Activated CD4-positive, alpha-beta memory T cell treated with anti-CD3 and anti-CD28 coated beads, Interleukin-2, amount 10 ng/mL, durations not matched to agents 7 days and 5 days (primary cell): ENCODE results near the gene CXCL13. TPM values are rescaled to one million over a fixed set of nuclear protein-coding genes. Genes with fewer than 3 reads are reported as not detected.

Experiments
- CTCF ChIA-PET: fragments of 350-600 bp; sonication (Branson Sonifier 250); formaldehyde crosslinking; loops from one replicate; lab custom pipeline; 2021; ENCODE audit warnings: antibody characterized with exemption, inconsistent platforms; lab: Charles Lee
- POLR2A ChIA-PET: fragments of 350-600 bp; sonication (Branson Sonifier 250); formaldehyde crosslinking; loops from one replicate; lab custom pipeline; 2021; ENCODE audit warnings: antibody characterized with exemption; lab: Charles Lee
- DNase-seq: peaks from one replicate; pipeline ENCODE4 v3.0.0-alpha.2; 2020
- H3K27ac Mint-ChIP-seq: one replicate; pipeline ENCODE4 v1.8.0; 2021; ENCODE audit warnings: mild to moderate bottlenecking, mixed read lengths
- H3K27me3 Mint-ChIP-seq: one replicate; pipeline ENCODE4 v1.8.0; 2021; ENCODE audit warnings: mixed read lengths
- H3K36me3 Mint-ChIP-seq: one replicate; pipeline ENCODE4 v1.8.0; 2021; ENCODE audit warnings: low read depth, mixed read lengths
- H3K4me1 Mint-ChIP-seq: one replicate; pipeline ENCODE4 v1.8.0; 2021; ENCODE audit warnings: mixed read lengths
- H3K4me3 Mint-ChIP-seq: one replicate; pipeline ENCODE4 v1.8.0; 2021; ENCODE audit warnings: mild to moderate bottlenecking, mixed read lengths
- H3K9me3 Mint-ChIP-seq: one replicate; pipeline ENCODE4 v1.8.0; 2021; ENCODE audit warnings: mixed read lengths
- total RNA-seq, 2 experiments: library from RNA; stranded (reverse); gene quantifications; one replicate each; pipeline ENCODE4 v1.2.3, GENCODE V29; 2021

CXCL13 gene
- total RNA-seq, 2 experiments from 2014 or later, result not detected

DNA sequence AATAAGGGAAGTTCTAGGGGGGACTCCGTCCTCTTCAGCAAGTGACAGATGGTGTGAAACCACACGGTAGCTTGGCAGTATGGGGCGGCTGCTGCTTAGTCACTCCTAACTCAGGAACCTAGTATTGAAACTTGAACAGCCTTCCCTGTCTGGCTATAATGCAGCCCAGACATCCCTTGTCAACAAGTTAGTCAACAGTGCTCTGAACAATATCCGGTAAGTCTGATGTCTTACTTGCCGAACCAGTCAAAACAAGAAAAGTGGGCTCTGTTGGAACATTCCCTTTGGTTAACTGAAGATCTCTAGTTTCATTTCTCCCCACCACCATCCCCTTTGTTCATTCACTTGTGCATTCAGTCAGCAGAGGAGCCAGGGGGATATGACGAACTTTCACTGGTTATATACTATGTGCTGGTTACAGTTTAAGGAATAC is 18.7 kb upstream of the CXCL13 start:
- Mint-ChIP-seq H3K36me3 (peaks cover 3% of the 10 kb centered on the region), H3K27me3 (peaks cover 32% of the 10 kb centered on the region), H3K27ac (peak overlapping the region; percentile 2), H3K4me3 (no peak overlapping the region), H3K4me1 (peaks cover 26% of the 10 kb centered on the region), H3K9me3 (no peaks in the 10 kb centered on the region)
- DNase-seq, result peak; percentile 69
- ChIA-PET POLR2A (interaction anchor here (0.9 kb wide), 1 partner anchor 275 kb away, joined by 4 read pairs; no protein-coding TSS in a partner anchor), CTCF (interaction anchor here (1.2 kb wide), 1 partner anchor 14 kb away, joined by 4 read pairs; no protein-coding TSS in a partner anchor)

DNA sequence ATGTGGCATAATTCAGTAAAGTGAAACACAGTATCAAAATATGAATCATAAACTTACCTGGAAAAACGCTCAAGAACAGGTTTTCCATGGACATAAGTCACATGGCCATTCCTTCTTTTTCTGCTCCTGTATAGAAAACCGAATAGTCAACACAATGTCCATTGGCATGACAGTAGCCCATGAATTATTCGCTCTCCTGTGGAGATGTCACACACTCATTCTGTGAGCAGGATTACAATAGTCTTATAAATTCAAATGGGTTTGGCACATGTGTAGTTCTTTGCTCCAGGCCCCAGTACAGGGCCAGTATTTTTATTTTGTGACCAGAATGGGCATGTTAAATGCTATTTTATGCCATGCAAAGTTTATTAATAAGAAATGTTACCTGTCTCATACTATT is 15.1 kb upstream of the CXCL13 start:
- no peak overlapping the region for H3K27ac Mint-ChIP-seq
- POLR2A ChIA-PET, result no interaction called here
- H3K9me3 Mint-ChIP-seq, result no peaks in the 10 kb centered on the region
- H3K4me1 Mint-ChIP-seq, result peaks cover 45% of the 10 kb centered on the region
- CTCF ChIA-PET, result no interaction called here
- peaks cover 27% of the 10 kb centered on the region for H3K27me3 Mint-ChIP-seq
- no peak for DNase-seq
- no peaks in the 10 kb centered on the region for H3K36me3 Mint-ChIP-seq
- H3K4me3 Mint-ChIP-seq, result no peak overlapping the region

DNA sequence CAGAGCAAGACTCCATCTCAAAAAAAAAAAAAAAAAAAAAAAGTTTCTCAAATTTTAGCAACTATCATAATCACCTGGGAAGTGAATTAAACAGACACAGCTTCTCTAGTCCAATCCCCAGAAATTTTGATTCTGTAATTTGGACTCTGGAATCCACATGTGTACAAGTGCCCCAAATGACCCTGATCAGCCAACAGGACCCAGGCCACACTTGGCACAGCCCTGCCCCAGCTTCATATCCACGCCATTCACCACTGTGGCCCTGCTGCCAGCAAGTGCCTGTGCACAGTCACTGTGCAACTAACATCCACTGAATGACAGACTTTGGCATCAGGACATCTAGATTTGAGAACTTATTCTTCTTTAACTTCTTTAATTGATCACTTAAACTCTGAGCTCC is 14.1 kb upstream of the CXCL13 start:
- ChIA-PET CTCF (no interaction called here), POLR2A (no interaction called here)
- H3K27ac Mint-ChIP-seq, result no peak overlapping the region
- H3K4me3 Mint-ChIP-seq, result no peak overlapping the region
- no peaks in the 10 kb centered on the region for H3K36me3 Mint-ChIP-seq
- H3K9me3 Mint-ChIP-seq, result no peaks in the 10 kb centered on the region
- H3K27me3 Mint-ChIP-seq, result peaks cover 28% of the 10 kb centered on the region
- DNase-seq, result no peak
- peaks cover 41% of the 10 kb centered on the region for H3K4me1 Mint-ChIP-seq

DNA sequence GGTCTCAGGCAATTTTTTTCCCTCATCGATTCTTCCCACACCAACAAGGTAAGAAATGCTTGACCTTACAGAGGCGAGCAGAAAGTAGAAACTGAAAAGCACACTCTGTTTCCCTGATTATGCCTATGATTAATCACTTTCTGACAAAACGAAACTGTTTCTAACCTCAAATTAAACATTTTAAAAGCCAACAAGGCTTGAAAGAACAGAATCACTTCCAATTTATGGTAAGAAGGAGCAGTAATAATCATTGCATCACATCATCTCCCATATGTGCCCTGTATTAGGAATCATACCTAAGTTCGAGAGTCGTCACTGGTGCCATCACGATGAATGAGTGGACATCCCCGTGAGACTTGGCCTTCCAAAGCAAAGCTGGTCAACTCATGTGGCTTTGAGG is 12.5 kb upstream of the CXCL13 start:
- Mint-ChIP-seq H3K27ac (no peak overlapping the region), H3K27me3 (peaks cover 36% of the 10 kb centered on the region), H3K4me3 (no peak overlapping the region), H3K4me1 (peaks cover 26% of the 10 kb centered on the region), H3K9me3 (no peaks in the 10 kb centered on the region), H3K36me3 (no peaks in the 10 kb centered on the region)
- POLR2A ChIA-PET, result interaction anchor here (0.7 kb wide), 1 partner anchor 227 kb away, joined by 3 read pairs; no protein-coding TSS in a partner anchor
- CTCF ChIA-PET, result interaction anchor here (1.1 to 1.5 kb wide), 2 partner anchors 8 to 18 kb away, joined by 3 to 5 read pairs; no protein-coding TSS in a partner anchor
- no peak for DNase-seq

DNA sequence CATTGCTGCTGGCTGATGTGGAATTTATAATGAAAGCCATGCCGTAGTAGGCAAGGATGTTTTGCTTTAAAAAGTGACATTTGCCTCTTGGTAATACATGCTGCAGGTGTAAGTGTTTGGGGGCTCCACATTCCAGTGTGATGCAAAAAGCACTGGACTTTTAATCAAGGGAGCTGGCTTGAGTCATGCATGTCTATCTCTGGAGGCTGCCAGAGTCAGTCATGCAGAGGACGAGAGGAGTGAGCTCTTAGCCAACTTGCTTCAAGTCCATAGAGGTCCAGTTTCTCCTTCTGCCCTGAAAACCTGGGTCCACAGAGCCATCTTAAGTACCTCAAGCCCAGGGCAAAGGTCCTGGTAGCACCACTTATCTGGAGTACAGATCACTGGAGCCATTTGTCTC is 11.6 kb upstream of the CXCL13 start:
- no peak for DNase-seq
- CTCF ChIA-PET, result interaction anchor here (0.9 to 1.2 kb wide), 3 partner anchors 8 to 23 kb away, joined by 3 read pairs; no protein-coding TSS in a partner anchor
- H3K4me1 Mint-ChIP-seq, result peaks cover 21% of the 10 kb centered on the region
- peaks cover 35% of the 10 kb centered on the region for H3K27me3 Mint-ChIP-seq
- H3K27ac Mint-ChIP-seq, result no peak overlapping the region
- H3K9me3 Mint-ChIP-seq, result no peaks in the 10 kb centered on the region
- H3K4me3 Mint-ChIP-seq, result no peak overlapping the region
- no peaks in the 10 kb centered on the region for H3K36me3 Mint-ChIP-seq
- POLR2A ChIA-PET, result no interaction called here

DNA sequence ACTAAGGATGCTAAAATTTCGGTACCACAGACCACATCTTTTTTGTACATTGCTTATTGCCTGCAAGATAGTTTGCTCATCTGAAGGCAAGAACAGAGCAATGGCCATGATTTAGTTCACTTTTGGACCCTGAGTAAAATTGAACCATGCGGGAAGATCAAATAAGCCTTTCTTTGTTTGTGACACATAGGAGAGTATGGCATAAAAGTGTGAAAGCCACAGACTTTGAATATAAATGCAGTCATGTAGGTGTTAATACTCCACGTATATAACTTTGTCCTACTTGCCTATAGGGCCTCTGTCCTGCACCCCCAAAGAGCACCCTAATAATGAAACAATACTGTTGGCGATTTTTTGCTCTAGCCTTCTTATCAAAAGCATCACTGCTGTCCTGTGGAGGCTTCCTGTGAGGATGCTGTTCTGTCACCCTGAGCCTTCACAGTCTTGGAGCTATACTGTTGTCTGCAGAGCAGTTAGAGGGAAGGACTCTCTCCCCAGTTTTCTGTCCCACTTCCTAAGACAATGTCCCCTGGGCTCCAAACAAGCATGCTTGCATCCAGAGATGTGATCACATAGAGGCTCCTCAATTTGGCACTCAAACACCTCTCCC is 10.2 kb upstream of the CXCL13 start:
- Mint-ChIP-seq H3K27me3 (peaks cover 39% of the 10 kb centered on the region), H3K36me3 (no peaks in the 10 kb centered on the region), H3K4me1 (peaks cover 21% of the 10 kb centered on the region), H3K27ac (no peak overlapping the region), H3K4me3 (no peak overlapping the region), H3K9me3 (no peaks in the 10 kb centered on the region)
- POLR2A ChIA-PET, result no interaction called here
- no peak for DNase-seq
- CTCF ChIA-PET, result no interaction called here

DNA sequence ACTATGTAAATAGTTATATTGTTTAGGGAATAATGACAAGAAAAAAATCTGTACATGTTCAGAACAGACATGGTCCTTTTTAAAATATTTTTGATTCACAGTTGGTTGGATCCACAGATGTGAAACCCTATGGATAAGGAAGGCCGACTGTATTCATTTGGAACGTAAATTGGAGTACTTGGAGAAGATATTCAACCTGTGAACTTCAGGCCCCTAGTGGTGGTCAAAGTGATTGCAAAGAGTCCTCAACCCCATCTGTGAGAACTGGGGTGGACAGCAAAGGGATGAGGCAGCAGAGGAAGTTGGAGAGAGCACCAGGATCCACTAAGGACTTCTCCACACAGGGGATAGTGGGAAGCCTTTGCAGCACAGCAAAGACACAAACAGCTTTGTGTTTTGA is 6.2 kb upstream of the CXCL13 start:
- CTCF ChIA-PET, result interaction anchor here (1.5 to 2.9 kb wide), 2 partner anchors 16 to 134 kb away, joined by 3 to 20 read pairs; no protein-coding TSS in a partner anchor
- Mint-ChIP-seq H3K27ac (no peak overlapping the region), H3K4me1 (peaks cover 6% of the 10 kb centered on the region), H3K27me3 (peaks cover 42% of the 10 kb centered on the region), H3K4me3 (no peak overlapping the region), H3K9me3 (no peaks in the 10 kb centered on the region), H3K36me3 (no peaks in the 10 kb centered on the region)
- no peak for DNase-seq
- POLR2A ChIA-PET, result no interaction called here

DNA sequence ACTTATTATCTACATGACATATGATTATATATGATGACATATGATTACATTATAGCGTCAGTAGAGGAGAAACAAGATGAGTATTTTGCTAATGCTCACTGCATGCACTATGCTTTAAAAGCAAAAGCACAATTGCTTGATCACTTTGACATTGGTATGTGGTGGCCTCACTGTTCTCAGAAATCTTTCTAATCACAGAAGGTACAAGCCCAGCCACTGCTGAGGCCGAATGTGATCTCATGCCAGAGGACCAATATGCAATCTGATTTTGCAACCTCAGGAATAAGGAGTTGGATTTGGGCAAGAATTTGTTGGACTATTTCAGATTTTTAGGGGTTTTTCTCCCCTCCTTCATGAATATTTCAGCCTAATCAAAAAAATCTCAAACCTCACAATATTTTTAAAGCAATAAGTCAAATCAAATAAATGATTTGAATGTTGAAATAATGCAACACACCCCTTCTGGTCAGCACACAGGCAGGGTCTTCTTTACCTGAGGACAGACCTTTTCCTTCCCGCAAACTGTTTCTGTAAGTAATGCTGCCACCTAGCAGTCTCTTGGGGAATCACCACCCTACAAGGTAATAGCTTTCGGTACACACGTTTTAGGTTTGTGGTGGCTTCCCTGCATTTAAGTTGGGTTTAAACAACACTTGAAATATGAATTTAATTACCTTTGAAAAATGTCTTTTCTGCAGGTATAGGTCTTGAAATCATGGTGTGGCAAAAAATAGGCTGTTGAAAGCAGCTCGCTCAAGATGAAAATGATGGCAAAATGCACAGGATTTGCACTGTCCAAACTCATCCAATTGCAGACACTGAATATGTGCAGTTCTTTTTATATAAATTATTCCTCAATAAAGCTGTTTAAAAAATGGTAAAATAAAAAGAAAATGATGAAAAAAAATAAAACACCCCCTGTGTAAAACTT is 4.8 kb upstream of the CXCL13 start:
- H3K9me3 Mint-ChIP-seq, result no peaks in the 10 kb centered on the region
- H3K36me3 Mint-ChIP-seq, result no peaks in the 10 kb centered on the region
- no peak overlapping the region for H3K4me3 Mint-ChIP-seq
- POLR2A ChIA-PET, result no interaction called here
- H3K4me1 Mint-ChIP-seq, result no peaks in the 10 kb centered on the region
- DNase-seq, result peak; percentile 23
- CTCF ChIA-PET, result interaction anchor here (0.7 to 2.9 kb wide), 25 partner anchors 8 to 555 kb away, joined by 3 to 20 read pairs (median 4); no protein-coding TSS in a partner anchor
- no peak overlapping the region for H3K27ac Mint-ChIP-seq
- H3K27me3 Mint-ChIP-seq, result peaks cover 41% of the 10 kb centered on the region

DNA sequence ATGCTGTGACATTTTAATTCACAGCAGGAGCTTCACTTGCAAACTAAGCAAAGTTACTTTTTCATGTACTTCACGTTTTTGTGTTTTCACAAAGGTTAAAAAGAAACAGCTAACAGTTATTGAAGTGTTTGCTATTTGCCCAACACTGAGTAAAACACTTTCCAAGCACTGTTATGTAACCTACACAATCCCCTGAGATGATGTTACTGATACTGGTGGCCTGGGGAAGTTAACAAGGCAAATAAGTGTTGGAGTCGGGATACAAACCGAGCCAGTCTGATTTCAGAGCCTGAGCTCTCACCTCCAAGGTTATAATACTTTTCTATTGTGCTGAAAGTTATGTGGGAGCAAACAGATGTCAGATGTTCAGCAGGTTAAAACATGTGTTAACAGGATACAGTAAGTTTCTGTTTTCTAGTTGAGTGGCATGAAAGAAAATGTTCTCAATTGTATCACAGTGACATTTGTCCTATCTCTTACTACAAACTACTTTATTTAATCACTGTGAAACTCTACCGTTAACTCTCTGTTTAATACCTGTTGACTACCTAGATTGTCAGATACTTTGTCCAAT is 3.9 kb upstream of the CXCL13 start:
- POLR2A ChIA-PET, result no interaction called here
- H3K4me3 Mint-ChIP-seq, result no peak overlapping the region

DNA sequence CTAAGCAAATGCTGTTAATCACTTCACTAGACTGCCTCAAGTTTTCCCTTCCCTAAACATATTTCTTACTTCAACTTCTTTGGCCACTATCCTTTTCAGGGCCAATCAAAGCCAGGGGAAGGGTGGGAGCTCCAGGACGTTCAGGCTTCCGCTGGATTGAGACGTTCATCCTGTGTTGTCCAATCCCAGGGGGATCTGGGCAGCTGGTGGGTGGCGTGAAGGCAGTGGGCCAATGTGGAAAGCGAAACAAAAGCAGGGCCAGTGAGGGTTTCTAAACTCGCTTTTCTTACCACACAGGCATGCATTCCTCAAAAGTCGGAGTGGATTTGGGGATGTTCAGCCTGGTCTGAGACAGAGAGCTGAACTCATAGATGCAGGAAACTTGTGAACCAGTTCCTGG is 7.6 kb downstream of the CXCL13 start:
- no peak overlapping the region for H3K27ac Mint-ChIP-seq
- peaks cover 22% of the 10 kb centered on the region for H3K27me3 Mint-ChIP-seq
- no peaks in the 10 kb centered on the region for H3K9me3 Mint-ChIP-seq
- H3K4me3 Mint-ChIP-seq, result no peak overlapping the region
- ChIA-PET POLR2A (no interaction called here), CTCF (interaction anchor here (1.3 kb wide), 1 partner anchor 12 kb away, joined by 4 read pairs; no protein-coding TSS in a partner anchor)
- no peak for DNase-seq
- H3K36me3 Mint-ChIP-seq, result no peaks in the 10 kb centered on the region
- H3K4me1 Mint-ChIP-seq, result peaks cover 1% of the 10 kb centered on the region

More for the DNA sequence above, 3.9 kb upstream of the CXCL13 start:
- CTCF ChIA-PET, result interaction anchor here (0.7 to 2.9 kb wide), 23 partner anchors 9 to 554 kb away, joined by 3 to 20 read pairs (median 4); no protein-coding TSS in a partner anchor
- no peaks in the 10 kb centered on the region for H3K4me1 Mint-ChIP-seq
- no peak for DNase-seq
- no peaks in the 10 kb centered on the region for H3K9me3 Mint-ChIP-seq
- H3K27me3 Mint-ChIP-seq, result peaks cover 45% of the 10 kb centered on the region
- H3K27ac Mint-ChIP-seq, result no peak overlapping the region
- H3K36me3 Mint-ChIP-seq, result no peaks in the 10 kb centered on the region

DNA sequence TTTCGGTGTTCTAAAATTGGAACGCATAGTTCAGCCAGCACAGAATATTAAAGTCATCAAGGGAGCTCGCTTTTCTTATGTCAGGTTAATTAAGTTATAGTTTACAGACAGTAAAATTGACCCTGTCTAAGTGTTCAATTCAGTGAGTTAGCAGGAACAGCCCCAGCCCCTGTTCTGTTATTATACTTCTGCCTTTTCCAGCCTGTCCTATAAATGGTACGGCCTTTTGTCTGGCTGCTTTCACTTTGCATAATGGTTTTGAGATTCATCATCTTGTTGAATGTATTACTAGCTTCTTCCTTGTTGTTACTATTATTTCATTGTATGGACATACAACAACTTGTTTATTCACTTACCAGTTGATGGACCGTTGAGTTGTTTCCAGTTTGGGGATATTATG is 9.5 kb downstream of the CXCL13 start:
- H3K36me3 Mint-ChIP-seq, result no peaks in the 10 kb centered on the region
- POLR2A ChIA-PET, result no interaction called here
- H3K9me3 Mint-ChIP-seq, result no peaks in the 10 kb centered on the region
- H3K4me3 Mint-ChIP-seq, result no peak overlapping the region
- CTCF ChIA-PET, result interaction anchor here (0.6 to 1.4 kb wide), 5 partner anchors 10 to 485 kb away, joined by 3 read pairs; partner anchors contain the start of gene CXCL13
- H3K27ac Mint-ChIP-seq, result no peak overlapping the region
- H3K27me3 Mint-ChIP-seq, result peaks cover 33% of the 10 kb centered on the region
- DNase-seq, result no peak
- H3K4me1 Mint-ChIP-seq, result peaks cover 3% of the 10 kb centered on the region

DNA sequence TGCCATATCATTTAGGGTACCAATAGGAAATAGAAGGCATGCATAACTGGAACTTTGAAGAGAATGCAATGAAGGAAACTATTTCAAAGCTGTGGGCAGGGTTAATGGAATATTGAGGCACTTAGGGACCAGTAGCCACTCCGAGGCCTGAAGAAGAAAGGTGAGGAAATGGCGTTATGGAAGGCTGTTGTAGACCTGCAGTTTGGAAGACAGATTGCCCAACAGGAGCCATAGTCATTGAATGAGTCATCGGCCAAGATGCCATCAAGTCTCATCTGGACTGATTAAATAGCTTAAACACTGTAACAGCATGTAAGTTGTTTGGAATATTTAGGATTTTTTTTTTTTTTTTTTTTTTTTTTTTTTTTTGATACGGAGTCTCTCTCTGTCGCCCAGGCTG is 11.6 kb downstream of the CXCL13 start:
- peaks cover 3% of the 10 kb centered on the region for H3K4me1 Mint-ChIP-seq
- H3K36me3 Mint-ChIP-seq, result no peaks in the 10 kb centered on the region
- H3K9me3 Mint-ChIP-seq, result no peaks in the 10 kb centered on the region
- DNase-seq, result no peak
- ChIA-PET CTCF (interaction anchor here (0.7 to 1.2 kb wide), 4 partner anchors 16 to 55 kb away, joined by 3 to 9 read pairs (median 3); no protein-coding TSS in a partner anchor), POLR2A (no interaction called here)
- H3K27ac Mint-ChIP-seq, result no peak overlapping the region
- peaks cover 42% of the 10 kb centered on the region for H3K27me3 Mint-ChIP-seq
- H3K4me3 Mint-ChIP-seq, result no peak overlapping the region
